ENCODE data around the gene CACNB4.

Gene CACNB4

GRCh38 chr2:151855111-151855510 is 243.7 kb downstream of the CACNB4 start:
- DNase-seq (ENCODE audit: low read depth in 2 of 2): no peak

GRCh38 chr2:151853070-151853758 is 245.6 kb downstream of the CACNB4 start:
- DNase-seq (ENCODE audit: low read depth in 2 of 2): no peak

- no peak for DNase-seq (ENCODE audit: low read depth in 2 of 2)
These were observed 246.4 kb downstream of the CACNB4 start for GRCh38 chr2:151852260-151853069.

DNA sequence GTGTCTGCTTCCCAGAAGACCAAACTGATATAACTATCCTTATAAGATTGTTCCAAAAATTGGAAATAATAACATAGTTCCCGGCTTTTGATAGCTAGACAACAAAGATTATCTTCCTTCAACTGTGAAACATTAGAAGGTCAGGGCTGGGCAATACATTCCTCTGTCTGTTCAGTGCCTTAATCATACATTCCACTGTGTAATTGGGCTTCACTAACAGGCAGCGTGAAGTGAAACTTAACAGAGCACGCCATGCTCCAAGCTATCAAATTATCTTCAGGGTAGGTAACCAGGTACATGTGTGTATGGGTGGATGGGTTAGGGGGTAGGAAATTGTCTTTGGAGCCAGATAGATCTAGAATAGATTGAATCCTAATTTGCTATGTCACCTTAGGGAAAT is 247.1 kb downstream of the CACNB4 start:
- no peak for DNase-seq (ENCODE audit: low read depth in 2 of 2)

DNA sequence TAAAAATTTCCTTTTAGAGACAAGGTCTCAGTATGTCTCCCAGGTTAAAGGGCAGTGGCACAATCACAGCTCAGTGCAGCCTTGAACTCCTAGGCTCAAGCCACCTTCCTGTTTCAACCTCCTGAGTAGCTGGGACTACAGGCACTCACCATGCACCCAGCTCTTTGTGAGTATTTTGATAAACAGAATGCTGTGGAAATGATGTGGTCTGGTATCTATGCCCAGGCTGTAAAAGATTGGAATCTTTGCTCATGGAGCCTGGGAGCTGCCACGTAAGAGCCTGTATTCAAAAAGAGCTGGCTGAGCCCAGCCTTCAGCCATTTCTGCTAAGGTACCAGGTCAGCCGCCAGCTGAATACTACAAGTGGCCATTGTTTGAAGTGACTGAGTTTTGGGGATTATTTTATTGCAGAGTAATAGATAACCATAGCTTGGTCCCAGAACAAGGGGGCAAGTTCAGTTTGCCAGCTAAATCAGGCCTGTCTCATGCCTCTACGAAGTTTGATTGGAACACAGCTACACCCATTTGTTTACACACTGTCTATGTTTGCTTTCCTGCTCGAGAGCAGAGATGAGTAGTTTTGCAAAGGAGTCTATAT is 249.3 kb downstream of the CACNB4 start:
- no peak for DNase-seq (ENCODE audit: low read depth in 2 of 2)

DNA sequence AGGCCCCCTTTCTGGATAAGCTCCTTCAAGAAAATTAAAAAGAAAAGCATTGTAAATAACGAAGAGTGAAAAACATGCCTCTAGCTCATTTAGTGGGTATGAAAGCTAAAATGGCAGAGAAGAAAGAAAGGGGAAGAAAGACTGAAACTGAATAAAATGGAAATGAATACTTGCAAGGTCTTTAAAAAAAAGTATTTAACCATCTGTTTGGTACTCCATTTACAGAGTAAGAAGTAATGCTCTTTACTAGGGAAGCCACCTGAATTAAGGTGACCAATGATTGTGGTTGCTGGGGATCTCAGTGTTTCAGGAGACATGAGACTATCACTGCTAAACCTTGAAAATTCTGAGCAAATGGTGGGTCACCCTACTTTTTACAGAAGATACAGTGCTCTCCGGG is 253.0 kb downstream of the CACNB4 start:
- no peak for DNase-seq (ENCODE audit: low read depth in 2 of 2)

GRCh38 chr2:151845481-151845880 is 253.4 kb downstream of the CACNB4 start:
- DNase-seq (ENCODE audit: low read depth in 2 of 2): no peak

DNA sequence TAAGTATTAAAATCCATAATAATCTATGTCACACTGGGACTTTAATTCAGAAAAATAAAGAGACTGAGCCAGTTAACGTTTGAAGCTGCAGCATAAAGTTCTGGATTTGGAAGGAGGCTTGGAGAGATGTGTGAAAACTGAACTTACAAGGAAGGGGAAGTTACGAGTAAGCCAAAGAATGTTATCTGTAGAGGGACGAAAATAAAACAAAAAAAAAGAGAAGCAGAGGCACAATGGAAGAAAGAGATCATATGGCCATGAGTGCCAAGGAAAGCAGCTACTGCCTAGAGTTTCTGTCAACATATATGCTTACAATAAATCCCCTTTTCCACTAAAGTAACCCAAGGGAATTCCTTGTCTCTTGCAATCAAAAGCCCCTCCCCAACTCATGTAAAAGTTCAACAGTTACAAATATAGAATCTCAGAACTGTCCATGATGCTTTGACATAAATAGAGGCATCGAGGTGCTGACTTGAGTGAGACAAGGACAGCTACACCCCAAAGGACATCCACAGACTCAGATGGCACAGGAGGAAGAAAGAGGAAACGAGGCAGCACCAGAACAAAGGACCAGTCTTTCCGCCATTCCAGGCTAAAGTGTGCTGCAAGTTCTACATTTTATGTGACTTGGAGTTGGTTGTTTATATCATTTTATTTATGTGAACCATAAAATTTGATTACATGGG is 254.5 kb downstream of the CACNB4 start:
- DNase-seq (ENCODE audit: low read depth in 2 of 2): no peak

- DNase-seq (ENCODE audit: low read depth in 2 of 2): no peak
These were observed 255.2 kb downstream of the CACNB4 start for GRCh38 chr2:151843691-151844061.

- DNase-seq (ENCODE audit: low read depth in 2 of 2): no peak
These were observed 255.8 kb downstream of the CACNB4 start for GRCh38 chr2:151842830-151843690.

DNA sequence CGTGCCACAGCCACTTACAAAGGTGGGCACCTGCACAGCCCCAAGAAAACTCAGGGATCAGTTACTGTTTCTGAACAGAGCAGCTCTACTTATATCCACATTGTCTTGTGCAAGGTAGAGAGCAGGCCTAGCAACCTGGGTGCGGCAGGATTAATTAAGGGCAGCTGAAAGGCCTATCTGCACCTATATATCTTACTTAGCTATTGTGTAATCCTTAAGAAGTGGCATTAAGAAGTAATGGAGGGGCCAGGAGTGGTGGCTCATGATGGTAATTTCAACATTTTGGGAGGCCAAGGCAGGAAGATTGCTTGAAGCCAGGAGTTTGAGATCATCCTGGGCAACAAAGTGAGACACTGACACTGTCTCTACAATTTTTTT is 257.8 kb downstream of the CACNB4 start:
- no peak for DNase-seq (ENCODE audit: low read depth in 2 of 2)

DNA sequence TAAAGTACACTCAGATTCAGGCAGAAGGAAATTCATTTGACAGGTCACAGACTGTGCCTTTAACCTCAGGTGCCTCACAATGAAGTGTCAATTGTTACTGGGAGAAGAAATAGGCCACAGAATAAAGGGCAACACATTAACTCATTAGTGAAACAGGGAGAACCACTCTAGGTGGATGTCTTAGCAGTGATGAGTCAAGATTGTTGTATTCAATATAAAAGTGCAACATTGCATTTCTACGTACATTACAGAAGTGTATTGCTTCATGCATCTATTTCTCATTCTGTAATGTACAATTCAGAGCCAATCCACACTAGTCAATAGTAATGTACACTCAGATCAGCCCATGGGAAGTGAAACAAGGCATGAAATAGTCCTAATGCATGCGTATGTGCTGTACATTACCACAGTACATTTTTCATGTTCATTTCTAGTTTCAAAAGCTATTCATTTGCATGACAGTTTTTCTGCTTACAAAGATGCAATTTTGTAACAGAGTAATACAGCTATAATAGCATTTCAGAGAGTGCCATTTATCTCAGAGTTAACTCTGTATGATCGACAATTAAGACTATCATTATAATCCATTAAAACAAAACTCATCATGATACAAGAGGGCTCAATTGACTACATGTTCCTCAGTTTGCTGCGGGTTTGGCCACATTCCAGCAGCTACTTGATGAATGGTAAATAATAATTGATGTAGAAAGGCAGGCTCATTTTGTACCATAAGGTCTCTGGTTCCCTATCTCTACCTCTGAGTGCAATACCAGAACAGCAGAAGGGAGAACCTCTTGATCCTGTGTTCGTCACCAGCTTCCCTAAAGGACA is 258.4 kb downstream of the CACNB4 start:
- no peak for DNase-seq (ENCODE audit: low read depth in 2 of 2)

- no peak for DNase-seq (ENCODE audit: low read depth in 2 of 2)
These were observed 260.9 kb downstream of the CACNB4 start for GRCh38 chr2:151837926-151838325.

- DNase-seq (ENCODE audit: low read depth in 2 of 2): no peak
These were observed 264.9 kb downstream of the CACNB4 start for GRCh38 chr2:151833984-151834383.

DNA sequence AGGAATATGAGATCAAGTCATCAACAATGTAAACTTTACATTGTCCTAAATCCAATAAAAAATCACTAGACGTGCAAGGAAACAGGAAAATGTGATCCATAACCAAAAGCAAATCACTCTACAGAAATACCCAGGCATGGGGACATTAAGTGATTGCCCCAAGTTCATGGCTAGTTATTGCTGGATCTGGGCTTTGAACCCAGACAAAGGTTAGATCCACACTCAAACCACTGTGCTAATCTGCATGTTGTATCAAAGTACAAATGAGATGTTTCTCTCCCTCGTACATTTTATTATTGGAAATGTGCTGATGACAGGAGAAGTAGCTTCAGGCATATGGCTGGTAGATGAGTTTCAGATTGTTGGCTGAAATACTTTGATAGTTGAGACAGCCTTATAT is 267.9 kb downstream of the CACNB4 start:
- no peak for DNase-seq (ENCODE audit: low read depth in 2 of 2)

GRCh38 chr2:151828890-151829324 is 269.9 kb downstream of the CACNB4 start:
- no peak for DNase-seq (ENCODE audit: low read depth in 2 of 2)

GRCh38 chr2:151828143-151828889 is 270.5 kb downstream of the CACNB4 start, which contains the start of gene ARL5A:
Gene ARL5A, minus strand, starts transcription at chr2:151828421. Its CDS starts 245 bp downstream, at chr2:151828176.
- peak; percentile 86 to 92 for DNase-seq (ENCODE audit: low read depth in 2 of 2)

DNA sequence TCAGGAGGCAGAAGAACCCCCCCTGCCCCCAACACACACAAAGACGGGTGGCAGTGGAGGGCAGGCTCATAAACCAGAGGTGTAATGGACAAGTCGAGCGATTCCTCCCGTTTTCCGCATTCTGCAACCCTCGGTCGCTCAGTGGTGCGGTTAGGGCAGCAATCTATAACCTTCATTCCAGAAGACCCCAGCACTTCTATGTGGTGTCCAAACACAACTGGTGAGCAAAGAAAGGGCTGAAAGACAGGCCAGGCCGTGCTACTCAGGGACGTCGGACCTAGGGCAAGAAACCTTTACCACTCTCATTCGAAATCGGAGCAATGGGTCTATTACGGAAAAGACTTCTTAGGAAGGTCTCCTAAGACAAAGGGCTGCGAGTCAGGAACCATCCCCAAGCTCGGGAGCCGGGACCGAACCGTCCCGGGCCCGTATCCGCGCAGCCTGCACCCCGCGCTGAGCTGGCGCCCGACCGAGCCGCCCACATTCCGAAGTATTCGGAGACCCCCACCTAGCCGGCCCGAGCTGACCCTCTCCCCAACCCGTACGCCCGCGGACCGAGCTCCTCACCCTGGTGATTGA is 271.2 kb downstream of the CACNB4 start:
- peak in 1 of 2 donors; percentile 6 for DNase-seq (ENCODE audit: low read depth in 2 of 2)

GRCh38 chr2:151826737-151827157 is 272.1 kb downstream of the CACNB4 start:
- DNase-seq (ENCODE audit: low read depth in 2 of 2): no peak
